ENCODE data around the gene MAN1A2. TPM values are rescaled to one million over a fixed set of nuclear protein-coding genes. Genes with fewer than 3 reads are reported as not detected.

MAN1A2 gene
- total RNA-seq, 4 donors from 2014 or later = 28.9 to 46.2 (median 35.0) TPM

GRCh38 chr1:117563492-117563875 is 196.2 kb downstream of the MAN1A2 start:
- Histone ChIP-seq H3K27me3 (no peaks in the 10 kb centered on the region), H3K4me3 (no peak overlapping the region), H3K9me3 (no peaks in the 10 kb centered on the region), H3K27ac (no peak overlapping the region), H3K36me3 (no peaks in the 10 kb centered on the region), H3K4me1 (no peaks in the 10 kb centered on the region)
- TF ChIP-seq POLR2AphosphoS5 (IDR thresholded peaks at IDR 0.05) (no peak), EP300 (IDR thresholded peaks at IDR 0.05) (no peak), CTCF (IDR thresholded peaks at IDR 0.05) (no peak), POLR2A (IDR thresholded peaks at IDR 0.05) (no peak)
- no peak for DNase-seq (ENCODE audit: low spot score in 2 of 2)
- WGBS = 82% methylated on average over 4 of the region's 4 CpGs

GRCh38 chr1:117564227-117565075 is 197.2 kb downstream of the MAN1A2 start:
- Histone ChIP-seq H3K4me1 (peaks cover 2% of the 10 kb centered on the region), H3K36me3 (no peaks in the 10 kb centered on the region), H3K27ac (no peak overlapping the region), H3K9me3 (no peaks in the 10 kb centered on the region), H3K4me3 (no peak overlapping the region), H3K27me3 (no peaks in the 10 kb centered on the region)
- no peak for TF ChIP-seq POLR2AphosphoS5 (IDR thresholded peaks at IDR 0.05)
- no peak for TF ChIP-seq POLR2A (IDR thresholded peaks at IDR 0.05)
- TF ChIP-seq CTCF (IDR thresholded peaks at IDR 0.05) = no peak
- TF ChIP-seq EP300 (IDR thresholded peaks at IDR 0.05) = no peak
- DNase-seq (ENCODE audit: low spot score in 2 of 2) = peak in 1 of 2 donors; percentile 49
- WGBS = 84% methylated on average over 8 of the region's 8 CpGs

- H3K27ac ChIP-seq = no peak overlapping the region
- no peak overlapping the region for H3K4me3 ChIP-seq
- WGBS = 80% methylated on average over 4 of the region's 4 CpGs
- H3K27me3 ChIP-seq = no peaks in the 10 kb centered on the region
- no peaks in the 10 kb centered on the region for H3K36me3 ChIP-seq
- TF ChIP-seq POLR2AphosphoS5 (IDR thresholded peaks at IDR 0.05) = no peak
- TF ChIP-seq POLR2A (IDR thresholded peaks at IDR 0.05) = no peak
- TF ChIP-seq CTCF (IDR thresholded peaks at IDR 0.05) = no peak
- no peak for TF ChIP-seq EP300 (IDR thresholded peaks at IDR 0.05)
- DNase-seq (ENCODE audit: low spot score in 2 of 2) = no peak
- H3K4me1 ChIP-seq = peaks cover 4% of the 10 kb centered on the region
- no peaks in the 10 kb centered on the region for H3K9me3 ChIP-seq
These were observed 197.9 kb downstream of the MAN1A2 start for GRCh38 chr1:117565076-117565556.

GRCh38 chr1:117565745-117566455 is 198.7 kb downstream of the MAN1A2 start:
- 78% methylated on average over 6 of the region's 8 CpGs for WGBS
- no peak overlapping the region for H3K4me3 ChIP-seq
- no peaks in the 10 kb centered on the region for H3K27me3 ChIP-seq
- no peaks in the 10 kb centered on the region for H3K36me3 ChIP-seq
- H3K4me1 ChIP-seq = peaks cover 4% of the 10 kb centered on the region
- no peak overlapping the region for H3K27ac ChIP-seq
- TF ChIP-seq EP300 (IDR thresholded peaks at IDR 0.05) = no peak
- no peak for DNase-seq (ENCODE audit: low spot score in 2 of 2)
- no peaks in the 10 kb centered on the region for H3K9me3 ChIP-seq

- H3K9me3 ChIP-seq = no peaks in the 10 kb centered on the region
- TF ChIP-seq EP300 (IDR thresholded peaks at IDR 0.05) (no peak), POLR2A (IDR thresholded peaks at IDR 0.05) (no peak), POLR2AphosphoS5 (IDR thresholded peaks at IDR 0.05) (no peak), CTCF (IDR thresholded peaks at IDR 0.05) (no peak)
- no peak overlapping the region for H3K4me3 ChIP-seq
- no peaks in the 10 kb centered on the region for H3K27me3 ChIP-seq
- WGBS = 93% methylated on average over 3 of the region's 3 CpGs
- peaks cover 4% of the 10 kb centered on the region for H3K4me1 ChIP-seq
- no peak for DNase-seq (ENCODE audit: low spot score in 2 of 2)
- H3K27ac ChIP-seq = no peak overlapping the region
- no peaks in the 10 kb centered on the region for H3K36me3 ChIP-seq
These were observed 199.3 kb downstream of the MAN1A2 start for GRCh38 chr1:117566556-117566955.
